ENCODE results near the gene DPM3. TPM values are rescaled to one million over a fixed set of nuclear protein-coding genes. Genes with fewer than 3 reads are reported as not detected.

The DPM3 gene
- total RNA-seq, 1 experiment from 2014 or later: 113 TPM

GRCh38 chr1:155184351-155184811, 44.0 kb upstream of the DPM3 start:
- Histone ChIP-seq H3K79me2 (ENCODE audit: insufficient read depth, low read length) (no peaks in the 10 kb centered on the region), H2AFZ (ENCODE audit: low read depth, low read length, poor library complexity, severe bottlenecking) (no peak overlapping the region), H3K36me3 (ENCODE audit: control insufficient read depth in 1 of 2, insufficient read depth in 2 of 2, low read length in 2 of 2) (no peaks in the 10 kb centered on the region; a peak in 1 of 4 replicates), H3K27ac (ENCODE audit: low read depth, low read length) (no peak overlapping the region), H3K27me3 (ENCODE audit: insufficient read depth, low read length) (no peaks in the 10 kb centered on the region), H3K9ac (ENCODE audit: low read length) (no peak overlapping the region), H3K4me1 (ENCODE audit: control insufficient read depth in 1 of 2, insufficient read depth in 2 of 2, low read length in 2 of 2) (no peaks in the 10 kb centered on the region; a peak in 2 of 4 replicates), H3K9me3 (ENCODE audit: control insufficient read depth in 1 of 2, insufficient read depth in 1 of 2, low read depth in 1 of 2, low read length in 2 of 2) (no peaks in the 10 kb centered on the region), H3K4me3 (replicated peaks in 1 of 2; ENCODE audit: low read depth in 1 of 2, low read length in 2 of 2) (no peak overlapping the region), H4K20me1 (ENCODE audit: insufficient read depth) (no peaks in the 10 kb centered on the region), H3K9me2 (ENCODE audit: insufficient read depth) (no peaks in the 10 kb centered on the region), H3K4me2 (ENCODE audit: low read length) (no peak overlapping the region)
- ATAC-seq (no peak), DNase-seq (ENCODE audit: low read depth, low spot score) (no peak)
- ChIA-PET POLR2A (interaction anchor here (2.6 kb wide), 1 partner anchor 10 kb away, joined by 11 read pairs; no protein-coding TSS in a partner anchor), CTCF (interaction anchor here (2.4 kb wide), 1 partner anchor 12 kb away, joined by 9 read pairs; the partner anchor contains the start of gene KRTCAP2), RAD21 (ENCODE audit: low non-redundant PET in 1 of 2, low total read pairs in 2 of 2, uncharacterized antibody in 2 of 2, unreplicated experiment in 2 of 2) (no interaction called here)
- TF ChIP-seq SRF (IDR thresholded peaks at IDR 0.05; ENCODE audit: low read depth): no peak
- TF ChIP-seq YY1 (IDR thresholded peaks at IDR 0.05; ENCODE audit: extremely low read depth, insufficient replicate concordance, low read depth, low read length): no peak
- no peak for TF ChIP-seq MAX (IDR thresholded peaks at IDR 0.05)
- no peak for TF ChIP-seq ELF1 (IDR thresholded peaks at IDR 0.05; ENCODE audit: borderline replicate concordance, low read depth)
- TF ChIP-seq CTCF (IDR thresholded peaks at IDR 0.05 in 2 of 3, conservative IDR thresholded peaks at IDR 0.05 in 1 of 3; ENCODE audit: borderline replicate concordance in 1 of 3, insufficient read depth in 1 of 3, low read depth in 2 of 3, low read length in 2 of 3): no peak
- no peak for TF ChIP-seq ZBTB33 (IDR thresholded peaks at IDR 0.05; ENCODE audit: extremely low read depth, insufficient replicate concordance, low read length)
- no peak for TF ChIP-seq JUND (IDR thresholded peaks at IDR 0.05)
- no peak for TF ChIP-seq POLR2A (IDR thresholded peaks at IDR 0.05; ENCODE audit: borderline replicate concordance, extremely low read depth, insufficient read depth, insufficient read length)
- no peak for TF ChIP-seq SIN3A (IDR thresholded peaks at IDR 0.05; ENCODE audit: low read depth)
- TF ChIP-seq EZH2 (IDR thresholded peaks at IDR 0.05): no peak
- TF ChIP-seq TCF7L2 (IDR thresholded peaks at IDR 0.05; ENCODE audit: borderline replicate concordance, extremely low read depth, insufficient read depth, insufficient read length): no peak
- no peak for TF ChIP-seq SP1 (IDR thresholded peaks at IDR 0.05; ENCODE audit: low read depth)
- TF ChIP-seq RAD21 (IDR thresholded peaks at IDR 0.05; ENCODE audit: low read depth): no peak
- TF ChIP-seq ZFX (IDR thresholded peaks at IDR 0.05): no peak
- TF ChIP-seq FOSL1 (IDR thresholded peaks at IDR 0.05; ENCODE audit: low read depth): no peak
- no peak for TF ChIP-seq POLR2AphosphoS5 (IDR thresholded peaks at IDR 0.05; ENCODE audit: low read depth, low read length)
- TF ChIP-seq ZNF274 (IDR thresholded peaks at IDR 0.05; ENCODE audit: low read depth, low read length): no peak
- TF ChIP-seq EGR1 (IDR thresholded peaks at IDR 0.05; ENCODE audit: low read depth): no peak
- intact Hi-C loops (cut with micrococcal nuclease): no loop called here
- BruUV-seq (replicated peaks): no TSS peak

Data from HCT116 (cell line).